LNCaP clone FGC (cell line): ENCODE data around the gene PTPRD.

Experiments
- DNase-seq: peaks from one replicate; pipeline ENCODE4 v3.0.0-alpha.2; 2011; ENCODE audit warnings: low read depth
- H3K4me3 ChIP-seq: 2 replicates; pipeline ENCODE4 v1.5.1; 2011; ENCODE audit warnings: mild to moderate bottlenecking, low read depth, low read length, control low read depth
- TF ChIP-seq, protein P1 (sequence below): IDR thresholded peaks from 2 replicates; pipeline ENCODE4 v1.5.1; 2012; ENCODE audit warnings: mild to moderate bottlenecking; ENCODE audit not compliant: control insufficient read depth, insufficient read depth; ENCODE audit errors: extremely low read depth

PTPRD gene

DNA sequence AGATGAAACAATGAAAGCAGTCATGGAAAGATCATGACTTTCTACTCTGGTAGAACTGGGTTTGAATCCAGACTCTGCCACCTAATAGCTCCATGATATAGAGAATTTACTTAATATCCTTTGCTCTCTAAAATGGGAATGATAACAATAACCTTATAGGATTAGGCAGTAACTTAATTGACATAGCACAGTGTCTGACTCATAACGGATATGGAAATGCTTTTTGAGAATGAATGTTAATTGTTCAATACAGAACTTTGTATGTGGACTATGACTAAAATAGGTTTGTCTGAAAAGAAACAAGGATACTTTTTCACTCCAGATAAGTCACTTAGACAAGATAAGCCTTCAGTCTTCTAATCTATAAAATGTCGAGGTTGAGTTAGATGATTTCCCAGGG, 330.7 kb downstream of the PTPRD start:
- DNase-seq: no peak
- no peak overlapping the region for H3K4me3 ChIP-seq
- TF ChIP-seq, protein P1, sequence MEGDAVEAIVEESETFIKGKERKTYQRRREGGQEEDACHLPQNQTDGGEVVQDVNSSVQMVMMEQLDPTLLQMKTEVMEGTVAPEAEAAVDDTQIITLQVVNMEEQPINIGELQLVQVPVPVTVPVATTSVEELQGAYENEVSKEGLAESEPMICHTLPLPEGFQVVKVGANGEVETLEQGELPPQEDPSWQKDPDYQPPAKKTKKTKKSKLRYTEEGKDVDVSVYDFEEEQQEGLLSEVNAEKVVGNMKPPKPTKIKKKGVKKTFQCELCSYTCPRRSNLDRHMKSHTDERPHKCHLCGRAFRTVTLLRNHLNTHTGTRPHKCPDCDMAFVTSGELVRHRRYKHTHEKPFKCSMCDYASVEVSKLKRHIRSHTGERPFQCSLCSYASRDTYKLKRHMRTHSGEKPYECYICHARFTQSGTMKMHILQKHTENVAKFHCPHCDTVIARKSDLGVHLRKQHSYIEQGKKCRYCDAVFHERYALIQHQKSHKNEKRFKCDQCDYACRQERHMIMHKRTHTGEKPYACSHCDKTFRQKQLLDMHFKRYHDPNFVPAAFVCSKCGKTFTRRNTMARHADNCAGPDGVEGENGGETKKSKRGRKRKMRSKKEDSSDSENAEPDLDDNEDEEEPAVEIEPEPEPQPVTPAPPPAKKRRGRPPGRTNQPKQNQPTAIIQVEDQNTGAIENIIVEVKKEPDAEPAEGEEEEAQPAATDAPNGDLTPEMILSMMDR: no peak

DNA sequence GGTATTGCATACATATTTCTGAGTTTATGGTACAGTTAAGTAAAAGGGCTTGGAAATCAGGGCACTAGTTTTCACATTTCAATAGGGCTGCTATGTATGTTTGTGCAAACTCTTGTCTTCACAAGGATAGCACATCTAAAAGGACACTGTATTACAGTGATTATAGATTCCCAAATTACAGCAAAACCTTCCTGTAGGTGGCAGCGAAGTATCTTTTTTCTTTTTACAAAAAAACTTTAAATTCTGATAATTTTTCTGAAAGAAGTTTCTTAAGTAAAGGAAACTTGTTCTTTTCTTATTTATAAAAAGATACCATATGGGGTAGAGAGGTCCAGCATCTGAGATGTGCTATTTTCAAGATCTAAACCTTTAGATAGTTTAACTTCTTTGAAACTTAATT, 337.8 kb downstream of the PTPRD start:
- TF ChIP-seq, protein P1: no peak
- no peak overlapping the region for H3K4me3 ChIP-seq
- DNase-seq: no peak

DNA sequence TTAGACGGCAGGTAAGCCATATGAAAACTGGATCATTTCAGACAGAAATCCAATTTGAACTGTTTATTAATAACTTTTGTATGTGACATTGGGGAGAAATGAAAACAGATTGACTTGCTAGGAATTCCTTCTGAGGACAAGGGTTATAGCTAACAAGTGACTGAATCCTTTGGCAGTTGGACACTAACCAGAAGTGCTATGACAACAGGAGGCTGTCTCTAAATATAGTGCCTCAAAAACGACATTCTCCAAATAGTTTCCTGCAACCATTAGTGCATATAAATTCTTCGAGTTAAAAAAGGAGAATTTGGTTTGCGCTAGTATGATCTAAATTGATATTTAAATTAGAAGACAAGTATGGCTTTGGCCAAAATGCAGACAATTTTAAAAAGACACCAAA, 338.6 kb downstream of the PTPRD start:
- DNase-seq: no peak
- TF ChIP-seq, protein P1: no peak
- H3K4me3 ChIP-seq: no peak overlapping the region

DNA sequence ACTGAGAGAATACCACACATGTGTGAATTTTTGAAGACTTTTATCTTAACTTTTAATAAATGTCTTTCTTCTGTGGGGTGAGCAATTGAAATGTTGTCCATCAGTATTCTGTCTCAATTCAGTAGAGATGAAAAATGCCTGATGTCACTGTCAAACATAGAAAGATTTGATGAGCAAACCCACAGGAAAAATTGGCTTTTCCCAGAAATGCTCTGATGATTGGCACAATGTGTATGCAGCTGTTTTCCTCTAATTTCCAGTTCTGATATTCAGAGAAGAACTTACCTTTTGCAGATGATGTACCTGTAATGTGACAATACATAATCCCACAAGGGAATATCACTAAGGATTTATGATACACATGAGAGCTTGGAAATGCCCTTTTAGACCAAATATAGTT, 340.0 kb downstream of the PTPRD start:
- DNase-seq: no peak
- TF ChIP-seq, protein P1: no peak
- H3K4me3 ChIP-seq: no peak overlapping the region

DNA sequence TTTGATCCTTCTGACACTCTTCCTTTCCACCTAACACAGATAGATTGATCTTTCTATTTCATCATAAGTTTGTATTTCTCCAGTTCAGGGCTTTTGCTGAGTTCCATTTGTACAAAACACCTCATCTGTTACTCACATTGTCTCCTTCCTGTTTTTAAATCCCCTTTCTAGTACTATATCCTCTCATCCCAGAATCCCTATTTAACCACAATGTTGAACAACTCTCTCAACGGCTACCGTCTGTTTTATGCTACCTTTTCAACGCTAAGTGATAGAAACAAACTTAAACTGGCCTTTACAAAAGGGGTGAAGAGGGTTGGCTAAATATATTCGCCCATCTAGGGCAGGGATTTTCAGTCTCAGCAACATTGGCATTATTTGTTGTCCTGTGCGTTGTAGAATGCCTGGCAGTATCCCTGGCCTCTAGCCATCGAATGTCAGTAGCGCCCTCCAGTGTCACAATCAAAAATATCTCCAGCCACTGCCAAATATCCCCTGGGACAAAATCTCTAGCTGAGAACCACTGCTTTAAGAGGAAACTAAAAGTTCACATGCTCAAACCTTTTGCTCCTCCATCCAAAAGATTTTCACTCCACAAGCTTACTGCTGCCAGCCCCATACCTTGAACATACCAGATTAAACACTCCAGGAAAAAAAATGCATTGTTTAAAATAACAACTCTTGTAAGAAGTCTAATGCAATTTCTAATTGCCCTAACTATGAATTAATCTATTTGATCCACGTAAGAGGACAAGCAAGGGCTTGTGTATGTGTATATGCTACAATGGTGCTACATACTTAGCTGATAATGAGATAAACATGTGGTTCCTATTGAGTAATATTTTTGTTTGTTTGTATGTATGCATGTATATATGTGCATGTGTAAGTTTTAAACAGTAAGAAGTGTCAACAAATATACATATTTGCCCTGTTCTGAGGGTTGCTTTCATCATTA, 344.0 kb downstream of the PTPRD start:
- TF ChIP-seq, protein P1: peak; percentile 71
- no peak for DNase-seq
- no peak overlapping the region for H3K4me3 ChIP-seq

DNA sequence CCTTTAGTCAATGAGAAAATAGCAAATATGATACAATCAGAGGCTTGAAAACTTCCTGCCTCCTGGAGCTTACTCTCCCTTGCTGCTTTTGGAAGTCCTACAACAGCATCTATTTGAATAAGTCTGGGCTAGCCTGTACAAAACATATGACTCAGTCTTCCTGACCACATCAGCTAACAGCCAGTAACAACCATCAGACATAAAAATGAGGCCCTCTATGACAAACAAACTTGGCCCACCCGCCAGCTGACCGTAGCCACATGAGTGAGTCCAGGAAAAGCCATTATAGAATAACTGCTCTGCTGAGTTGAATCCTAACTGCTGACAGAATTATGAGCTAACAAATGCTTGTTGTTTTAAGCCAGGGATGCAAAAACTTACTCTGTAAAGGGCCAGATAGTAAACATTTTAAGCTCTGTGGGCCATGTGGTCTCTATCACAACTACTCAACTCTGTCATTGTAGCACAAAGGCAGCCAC, 347.6 kb downstream of the PTPRD start:
- TF ChIP-seq, protein P1: no peak
- DNase-seq: no peak
- H3K4me3 ChIP-seq: no peak overlapping the region
